CD4-positive, alpha-beta T cell treated with Interferon alpha-2 for 1 hour (primary cell): ENCODE measurements around the gene BCAN.
A peak's percentile ranks its signal among the peaks of the same experiment; 100 is the strongest.

Source experiments
- DNase-seq, 2 donors: peaks; one replicate each; pipeline ENCODE4 v3.0.0-alpha.2; 2020 to 2022

BCAN gene

DNA sequence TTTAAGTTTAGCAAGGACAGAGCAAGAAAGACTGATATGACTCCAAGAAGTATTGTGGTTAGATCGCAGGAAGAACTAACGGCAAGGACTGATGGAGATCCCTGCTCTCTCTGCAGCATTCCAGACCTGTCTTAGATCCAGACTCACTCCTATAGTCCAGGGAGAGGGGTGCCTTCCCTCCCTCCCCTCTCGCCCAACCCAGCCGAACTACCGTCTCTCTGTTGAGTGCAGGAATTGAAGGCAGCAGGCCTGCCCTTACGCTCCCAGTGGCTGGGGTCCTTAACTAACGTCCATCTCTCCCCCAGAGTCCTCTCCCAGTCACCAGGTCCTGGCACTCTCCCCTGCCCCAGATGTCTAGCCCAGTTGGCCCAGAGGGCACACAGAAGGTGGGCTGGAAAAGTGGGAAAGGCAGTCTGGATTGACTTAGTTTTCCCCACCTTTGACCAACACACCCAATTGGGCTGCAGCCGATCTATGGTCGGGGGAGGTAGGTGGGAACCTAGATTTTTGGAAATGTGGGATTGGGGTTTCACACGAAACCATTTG, 62.3 kb downstream of the BCAN start:
- no peak for DNase-seq

GRCh38 chr1:156704930-156705320, 63.0 kb downstream of the BCAN start:
- peak in 1 of 2 donors; percentile 3 for DNase-seq

- DNase-seq, result no peak
Observed at GRCh38 chr1:156705321-156705917, 63.5 kb downstream of the BCAN start, which contains the start of gene CRABP2. Gene CRABP2 (minus strand): TSS chr1:156705583. CDS start chr1:156705446, 137 bp downstream.

DNA sequence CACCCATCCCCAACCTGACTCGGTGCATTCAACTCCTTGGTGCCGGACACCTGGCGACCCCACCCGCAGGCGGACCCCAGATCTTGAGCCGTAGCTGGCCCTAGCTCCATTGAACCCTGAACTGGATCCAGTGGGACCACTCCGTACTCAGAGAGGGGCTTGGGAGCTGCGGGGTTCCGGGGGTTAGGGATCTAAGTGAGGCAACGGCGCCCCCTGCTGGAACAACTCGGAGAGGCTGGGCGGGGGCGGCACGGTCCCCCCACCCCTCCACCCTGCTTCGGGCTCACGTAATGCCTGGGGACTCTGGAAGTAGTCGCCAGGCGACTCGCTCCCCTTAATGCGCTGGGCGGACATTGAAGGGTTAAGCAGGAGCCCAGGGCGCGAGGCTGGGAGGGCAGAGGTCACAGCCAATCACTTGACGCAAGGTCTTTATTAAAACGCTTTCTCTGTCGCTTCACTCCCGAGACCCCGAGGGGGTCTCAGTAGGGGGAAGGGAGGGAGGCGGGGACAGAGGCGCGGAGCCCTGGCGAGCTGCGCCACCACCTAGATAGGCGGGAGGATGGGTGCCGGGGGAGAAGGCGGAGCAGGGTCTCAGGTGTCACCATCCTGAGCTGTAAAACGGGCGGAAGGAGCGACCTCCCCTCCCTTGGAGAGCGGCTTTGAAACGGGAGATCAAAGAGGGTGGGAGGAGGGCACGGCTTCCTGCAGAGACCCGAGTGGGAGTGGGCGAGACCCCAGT, 64.2 kb downstream of the BCAN start:
- peak; percentile 64 to 73 for DNase-seq

GRCh38 chr1:156706657-156707416, 64.9 kb downstream of the BCAN start:
- DNase-seq, result no peak

GRCh38 chr1:156707417-156708217, 65.7 kb downstream of the BCAN start:
- no peak for DNase-seq

GRCh38 chr1:156708218-156708661, 66.3 kb downstream of the BCAN start:
- no peak for DNase-seq

DNA sequence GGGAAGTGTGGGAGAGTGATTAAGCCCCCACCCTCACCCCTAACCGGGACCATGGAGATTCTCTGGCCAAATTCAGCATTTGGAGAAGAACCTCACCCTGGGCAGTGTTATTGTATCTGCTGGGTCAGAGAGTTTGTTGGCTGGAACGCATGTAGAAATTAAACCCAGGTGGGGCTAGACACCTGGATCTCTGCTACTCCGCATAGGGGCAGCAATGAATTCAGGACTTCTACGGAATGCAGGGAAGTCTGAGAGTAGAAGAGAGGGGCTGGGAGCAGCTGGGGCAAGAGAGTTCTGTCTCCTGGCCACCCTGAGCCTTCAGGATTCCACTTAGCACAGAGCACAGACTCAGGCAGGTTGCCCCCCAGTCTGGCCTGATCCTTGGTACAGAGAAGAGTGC, 67.1 kb downstream of the BCAN start:
- DNase-seq, result no peak
